HG03571 (cell line): ENCODE data around the gene CNTN4.

ENCODE experiments used
- ATAC-seq: cut with Tn5 transposase; IDR thresholded peaks from one replicate; pipeline ENCODE4 v1.9.1; 2021; ENCODE audit not compliant: unreplicated experiment

Gene CNTN4

GRCh38 chr3:2250783-2251182, 152.1 kb downstream of the CNTN4 start:
- no peak for ATAC-seq

- no peak for ATAC-seq
Measured at GRCh38 chr3:2261747-2262146, 163.1 kb downstream of the CNTN4 start.

- no peak for ATAC-seq
Measured at GRCh38 chr3:2262204-2262603, 163.5 kb downstream of the CNTN4 start.

- ATAC-seq, result no peak
Measured at GRCh38 chr3:2266606-2267005, 167.9 kb downstream of the CNTN4 start.

GRCh38 chr3:2268779-2269178, 170.1 kb downstream of the CNTN4 start:
- no peak for ATAC-seq

GRCh38 chr3:2274526-2274925, 175.9 kb downstream of the CNTN4 start:
- no peak for ATAC-seq

GRCh38 chr3:2283818-2284217, 185.2 kb downstream of the CNTN4 start:
- no peak for ATAC-seq

GRCh38 chr3:2300938-2301337, 202.3 kb downstream of the CNTN4 start:
- ATAC-seq, result no peak

- ATAC-seq, result no peak
Measured at GRCh38 chr3:2301361-2301760, 202.7 kb downstream of the CNTN4 start.

GRCh38 chr3:2303566-2303965, 204.9 kb downstream of the CNTN4 start:
- ATAC-seq, result no peak

- ATAC-seq, result no peak
Measured at GRCh38 chr3:2311022-2311421, 212.4 kb downstream of the CNTN4 start.

GRCh38 chr3:2317521-2317920, 218.9 kb downstream of the CNTN4 start:
- ATAC-seq, result no peak

- no peak for ATAC-seq
Measured at GRCh38 chr3:2334921-2335320, 236.3 kb downstream of the CNTN4 start.

GRCh38 chr3:2343031-2343682, 244.5 kb downstream of the CNTN4 start:
- ATAC-seq, result no peak

GRCh38 chr3:2352134-2352762, 253.6 kb downstream of the CNTN4 start:
- ATAC-seq, result no peak

GRCh38 chr3:2354702-2355101, 256.0 kb downstream of the CNTN4 start:
- ATAC-seq, result no peak

GRCh38 chr3:2356298-2356950, 257.8 kb downstream of the CNTN4 start:
- no peak for ATAC-seq

- ATAC-seq, result no peak
Measured at GRCh38 chr3:2360815-2361214, 262.1 kb downstream of the CNTN4 start.

- no peak for ATAC-seq
Measured at GRCh38 chr3:2362122-2362521, 263.5 kb downstream of the CNTN4 start.

GRCh38 chr3:2363854-2364253, 265.2 kb downstream of the CNTN4 start:
- ATAC-seq, result no peak

GRCh38 chr3:2370317-2370716, 271.7 kb downstream of the CNTN4 start:
- ATAC-seq, result no peak

GRCh38 chr3:2372306-2372705, 273.6 kb downstream of the CNTN4 start:
- ATAC-seq, result no peak
